Measurements from ENCODE around the gene KATNIP. TPM values are rescaled to one million over a fixed set of nuclear protein-coding genes. Genes with fewer than 3 reads are reported as not detected.

Gene KATNIP
- total and polyA plus RNA-seq, 7 experiments from 2014 or later = 5.7 to 39.0 (median 20.1) TPM

- Mint-ChIP-seq H3K27me3 (no peaks in the 10 kb centered on the region), H3K4me3 (no peak overlapping the region), H3K9me3 (no peaks in the 10 kb centered on the region), H3K4me1 (no peaks in the 10 kb centered on the region), H3K27ac (no peak overlapping the region), H3K36me3 (peaks cover 0 to 18% (median 6%) of the 10 kb centered on the region in 5 donors)
- Histone ChIP-seq H3K27ac (ENCODE audit: low read depth, low read length) (no peak overlapping the region), H3K4me3 (ENCODE audit: low read length) (no peak overlapping the region), H3K4me1 (ENCODE audit: control insufficient read depth in 2 of 2, insufficient read depth in 2 of 2, low read length in 2 of 2) (no peaks in the 10 kb centered on the region), H3K27me3 (ENCODE audit: control insufficient read depth in 2 of 2, insufficient read depth in 2 of 2, low read length in 2 of 2) (no peaks in the 10 kb centered on the region), H3K9me3 (ENCODE audit: control insufficient read depth in 2 of 3, low read length in 3 of 3) (no peaks in the 10 kb centered on the region), H3K36me3 (ENCODE audit: control insufficient read depth in 2 of 3, insufficient read depth in 3 of 3, low read length in 3 of 3) (peaks cover 0 to 7% (median 0%) of the 10 kb centered on the region in 3 experiments)
- ChIA-PET POLR2A (no interaction called here), CTCF (no interaction called here)
- no peak for DNase-seq
- ATAC-seq = no peak
- intact Hi-C loops (cut with micrococcal nuclease) = no loop called here
Measured at GRCh38 chr16:27596411-27596810, 46.5 kb downstream of the KATNIP start.

GRCh38 chr16:27597361-27597760, 47.4 kb downstream of the KATNIP start:
- intact Hi-C loops (cut with micrococcal nuclease) = no loop called here
- H3K4me3 ChIP-seq (ENCODE audit: low read length) = no peak overlapping the region
- no peak for ATAC-seq
- ChIA-PET CTCF (no interaction called here), POLR2A (no interaction called here)
- H3K36me3 ChIP-seq (ENCODE audit: control insufficient read depth in 2 of 3, insufficient read depth in 3 of 3, low read length in 3 of 3) = peaks cover 0 to 7% (median 0%) of the 10 kb centered on the region in 3 experiments
- no peaks in the 10 kb centered on the region for H3K4me1 ChIP-seq (ENCODE audit: control insufficient read depth in 2 of 2, insufficient read depth in 2 of 2, low read length in 2 of 2)
- H3K27me3 Mint-ChIP-seq = no peaks in the 10 kb centered on the region
- no peaks in the 10 kb centered on the region for H3K9me3 ChIP-seq (ENCODE audit: control insufficient read depth in 2 of 3, low read length in 3 of 3)
- no peak overlapping the region for H3K4me3 Mint-ChIP-seq
- DNase-seq = no peak
- H3K36me3 Mint-ChIP-seq = peaks cover 0 to 16% (median 0%) of the 10 kb centered on the region in 5 donors
- H3K4me1 Mint-ChIP-seq = no peaks in the 10 kb centered on the region
- H3K27ac Mint-ChIP-seq = no peak overlapping the region
- H3K9me3 Mint-ChIP-seq = no peaks in the 10 kb centered on the region
- no peaks in the 10 kb centered on the region for H3K27me3 ChIP-seq (ENCODE audit: control insufficient read depth in 2 of 2, insufficient read depth in 2 of 2, low read length in 2 of 2)
- H3K27ac ChIP-seq (ENCODE audit: low read depth, low read length) = no peak overlapping the region

- CTCF ChIA-PET = no interaction called here
- DNase-seq = no peak
- H3K27ac Mint-ChIP-seq = no peak overlapping the region
Measured at GRCh38 chr16:27598220-27598619, 48.3 kb downstream of the KATNIP start.

DNA sequence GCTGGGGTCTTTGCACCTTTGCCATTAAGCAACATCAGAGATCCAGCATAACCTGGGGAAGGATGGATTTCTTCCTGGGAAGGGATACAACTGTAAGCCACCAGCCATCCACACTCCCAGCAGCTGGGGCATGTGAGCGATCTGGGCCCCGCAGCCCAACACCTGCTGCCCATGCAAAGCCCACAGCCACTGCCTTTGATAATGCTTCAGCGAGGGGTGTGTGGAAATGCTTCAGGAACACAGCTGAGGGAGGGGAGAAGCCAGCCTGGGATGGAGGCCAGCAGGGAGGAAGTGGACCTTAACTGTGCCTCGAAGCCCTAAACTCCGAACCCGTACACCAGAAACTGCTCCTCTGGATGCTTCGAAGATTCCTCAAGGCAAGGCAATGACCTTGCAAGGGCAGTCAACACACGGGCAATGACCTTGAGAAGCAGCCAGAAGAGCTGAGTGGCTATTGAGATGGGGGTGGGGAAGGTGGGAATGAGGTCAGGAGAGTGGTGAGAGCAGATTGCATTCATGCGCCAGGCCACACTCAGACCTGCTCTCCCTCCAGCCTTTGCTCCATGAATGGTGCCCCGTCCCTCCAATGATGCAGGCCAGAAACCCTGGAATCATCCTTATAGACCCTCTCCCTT, 49.1 kb downstream of the KATNIP start:
- no peak overlapping the region for H3K4me3 ChIP-seq (ENCODE audit: low read length)
- ATAC-seq (no peak), DNase-seq (no peak)
- H3K4me1 ChIP-seq (ENCODE audit: control insufficient read depth in 2 of 2, insufficient read depth in 2 of 2, low read length in 2 of 2) = no peaks in the 10 kb centered on the region
- Mint-ChIP-seq H3K4me1 (no peaks in the 10 kb centered on the region), H3K36me3 (peaks cover 0 to 12% (median 0%) of the 10 kb centered on the region in 5 donors), H3K4me3 (no peak overlapping the region), H3K27ac (no peak overlapping the region), H3K27me3 (no peaks in the 10 kb centered on the region), H3K9me3 (no peaks in the 10 kb centered on the region)
- no peak overlapping the region for H3K27ac ChIP-seq (ENCODE audit: low read depth, low read length)
- peaks cover 0 to 7% (median 0%) of the 10 kb centered on the region in 3 experiments for H3K36me3 ChIP-seq (ENCODE audit: control insufficient read depth in 2 of 3, insufficient read depth in 3 of 3, low read length in 3 of 3)
- CTCF ChIA-PET = no interaction called here
- POLR2A ChIA-PET = no interaction called here
- H3K9me3 ChIP-seq (ENCODE audit: control insufficient read depth in 2 of 3, low read length in 3 of 3) = no peaks in the 10 kb centered on the region
- no peaks in the 10 kb centered on the region for H3K27me3 ChIP-seq (ENCODE audit: control insufficient read depth in 2 of 2, insufficient read depth in 2 of 2, low read length in 2 of 2)
- intact Hi-C loops (cut with micrococcal nuclease) = no loop called here

More at GRCh38 chr16:27598220-27598619, 48.3 kb downstream of the KATNIP start:
- no peak overlapping the region for H3K4me3 Mint-ChIP-seq
- H3K36me3 Mint-ChIP-seq = peaks cover 0 to 12% (median 0%) of the 10 kb centered on the region in 5 donors
- H3K36me3 ChIP-seq (ENCODE audit: control insufficient read depth in 2 of 3, insufficient read depth in 3 of 3, low read length in 3 of 3) = peaks cover 0 to 7% (median 0%) of the 10 kb centered on the region in 3 experiments
- no peaks in the 10 kb centered on the region for H3K27me3 ChIP-seq (ENCODE audit: control insufficient read depth in 2 of 2, insufficient read depth in 2 of 2, low read length in 2 of 2)
- H3K4me1 Mint-ChIP-seq = no peaks in the 10 kb centered on the region
- H3K4me3 ChIP-seq (ENCODE audit: low read length) = no peak overlapping the region
- H3K9me3 Mint-ChIP-seq = no peaks in the 10 kb centered on the region
- ATAC-seq = no peak
- H3K27me3 Mint-ChIP-seq = no peaks in the 10 kb centered on the region
- no peaks in the 10 kb centered on the region for H3K9me3 ChIP-seq (ENCODE audit: control insufficient read depth in 2 of 3, low read length in 3 of 3)
- no peak overlapping the region for H3K27ac ChIP-seq (ENCODE audit: low read depth, low read length)
- H3K4me1 ChIP-seq (ENCODE audit: control insufficient read depth in 2 of 2, insufficient read depth in 2 of 2, low read length in 2 of 2) = no peaks in the 10 kb centered on the region
- intact Hi-C loops (cut with micrococcal nuclease) = no loop called here
- POLR2A ChIA-PET = no interaction called here

GRCh38 chr16:27599606-27600005, 49.7 kb downstream of the KATNIP start:
- H3K4me1 Mint-ChIP-seq = no peaks in the 10 kb centered on the region
- no peaks in the 10 kb centered on the region for H3K27me3 Mint-ChIP-seq
- Histone ChIP-seq H3K27ac (ENCODE audit: low read depth, low read length) (no peak overlapping the region), H3K9me3 (ENCODE audit: control insufficient read depth in 2 of 3, low read length in 3 of 3) (no peaks in the 10 kb centered on the region), H3K4me1 (ENCODE audit: control insufficient read depth in 2 of 2, insufficient read depth in 2 of 2, low read length in 2 of 2) (no peaks in the 10 kb centered on the region), H3K36me3 (ENCODE audit: control insufficient read depth in 2 of 3, insufficient read depth in 3 of 3, low read length in 3 of 3) (peaks cover 0 to 7% (median 0%) of the 10 kb centered on the region in 3 experiments), H3K4me3 (ENCODE audit: low read length) (no peak overlapping the region), H3K27me3 (ENCODE audit: control insufficient read depth in 2 of 2, insufficient read depth in 2 of 2, low read length in 2 of 2) (no peaks in the 10 kb centered on the region)
- no peak overlapping the region for H3K27ac Mint-ChIP-seq
- DNase-seq (no peak), ATAC-seq (no peak)
- ChIA-PET CTCF (no interaction called here), POLR2A (no interaction called here)
- peaks cover 0 to 12% (median 0%) of the 10 kb centered on the region in 5 donors for H3K36me3 Mint-ChIP-seq
- H3K9me3 Mint-ChIP-seq = peaks cover 0 to 2% (median 0%) of the 10 kb centered on the region in 11 donors
- intact Hi-C loops (cut with micrococcal nuclease) = no loop called here
- no peak overlapping the region for H3K4me3 Mint-ChIP-seq

Other genes starting within 250 kb of the KATNIP start
- gene IL4R, start 236.2 kb upstream of the KATNIP start, total RNA-seq = 100 to 1,000 TPM; 158 to 498 (median 198) TPM
- gene IL4R, start 236.2 kb upstream of the KATNIP start, polyA plus RNA-seq = 100 to 1,000 TPM in 1 of 2 donors, 10 to 100 TPM in 1; 99.8 to 128 TPM
- 10 to 100 TPM; 24.6 to 40.9 (median 31.4) TPM for gene IL21R, start 148.0 kb upstream of the KATNIP start, total RNA-seq
- gene IL21R, start 148.0 kb upstream of the KATNIP start, polyA plus RNA-seq = 10 to 100 TPM; 37.1 to 52.1 TPM
- 10 to 100 TPM; 51.8 to 60.0 (median 52.6) TPM for gene GTF3C1, start 231 bp upstream of the KATNIP start, total RNA-seq
- 10 to 100 TPM; 19.0 to 38.3 TPM for gene GTF3C1, start 231 bp upstream of the KATNIP start, polyA plus RNA-seq

Measured in naive thymus-derived CD4-positive, alpha-beta T cell (primary cell).